ENCODE results near the gene KLC3.

The KLC3 gene

GRCh38 chr19:45297674-45298073, 42.9 kb upstream of the KLC3 start:
- H3K4me3 ChIP-seq (ENCODE audit: low read depth, low read length) = no peak overlapping the region
- in situ Hi-C loops (cut with HindIII; ENCODE audit: low sequenced_read_pairs) = no loop called here
- no peak for TF ChIP-seq CTCF (IDR thresholded peaks at IDR 0.05; ENCODE audit: low read depth, low read length, missing control alignments)
- no peak for DNase-seq (ENCODE audit: low read depth)

DNA sequence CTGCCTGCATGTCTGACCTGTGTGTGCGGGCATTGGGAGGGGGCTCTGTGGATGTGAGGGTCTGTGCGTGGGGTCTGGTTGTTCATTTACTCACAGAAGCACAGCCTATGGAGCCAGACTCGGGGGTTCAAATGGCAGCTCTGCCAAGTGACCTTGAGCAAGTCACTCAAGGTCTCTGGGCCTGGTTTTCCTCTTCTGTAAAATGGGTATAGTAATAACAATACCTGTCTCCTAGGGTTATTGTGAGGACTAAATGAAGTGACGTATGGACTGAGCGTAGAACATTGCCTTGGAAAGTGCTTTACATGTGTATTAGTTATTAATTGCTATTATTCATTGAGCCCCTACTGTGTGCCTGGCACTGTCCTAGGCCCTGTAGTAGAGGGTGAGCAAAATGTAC, 42.3 kb upstream of the KLC3 start:
- in situ Hi-C loops (cut with HindIII; ENCODE audit: low sequenced_read_pairs) = no loop called here

GRCh38 chr19:45299719-45300118, 40.8 kb upstream of the KLC3 start:
- in situ Hi-C loops (cut with HindIII; ENCODE audit: low sequenced_read_pairs) = no loop called here
- TF ChIP-seq CTCF (IDR thresholded peaks at IDR 0.05; ENCODE audit: low read depth, low read length, missing control alignments) = no peak

More for the DNA sequence above, 42.3 kb upstream of the KLC3 start:
- DNase-seq (ENCODE audit: low read depth) = no peak
- no peak overlapping the region for H3K4me3 ChIP-seq (ENCODE audit: low read depth, low read length)
- no peak for TF ChIP-seq CTCF (IDR thresholded peaks at IDR 0.05; ENCODE audit: low read depth, low read length, missing control alignments)

GRCh38 chr19:45302416-45302815, 38.1 kb upstream of the KLC3 start:
- in situ Hi-C loops (cut with HindIII; ENCODE audit: low sequenced_read_pairs) = no loop called here
- no peak for TF ChIP-seq CTCF (IDR thresholded peaks at IDR 0.05; ENCODE audit: low read depth, low read length, missing control alignments)
- no peak overlapping the region for H3K4me3 ChIP-seq (ENCODE audit: low read depth, low read length)
- DNase-seq (ENCODE audit: low read depth) = no peak

More at GRCh38 chr19:45299719-45300118, 40.8 kb upstream of the KLC3 start:
- no peak overlapping the region for H3K4me3 ChIP-seq (ENCODE audit: low read depth, low read length)
- DNase-seq (ENCODE audit: low read depth) = no peak

GRCh38 chr19:45303269-45304060, 37.1 kb upstream of the KLC3 start:
- no peak for DNase-seq (ENCODE audit: low read depth)
- in situ Hi-C loops (cut with HindIII; ENCODE audit: low sequenced_read_pairs) = no loop called here
- TF ChIP-seq CTCF (IDR thresholded peaks at IDR 0.05; ENCODE audit: low read depth, low read length, missing control alignments) = no peak
- H3K4me3 ChIP-seq (ENCODE audit: low read depth, low read length) = no peak overlapping the region

- TF ChIP-seq CTCF (IDR thresholded peaks at IDR 0.05; ENCODE audit: low read depth, low read length, missing control alignments) = no peak
- in situ Hi-C loops (cut with HindIII; ENCODE audit: low sequenced_read_pairs) = no loop called here
- DNase-seq (ENCODE audit: low read depth) = no peak
- H3K4me3 ChIP-seq (ENCODE audit: low read depth, low read length) = no peak overlapping the region
These were observed 36.2 kb upstream of the KLC3 start for GRCh38 chr19:45304141-45304926.
